ENCODE results near the gene VSTM5. TPM values are rescaled to one million over a fixed set of nuclear protein-coding genes. Genes with fewer than 3 reads are reported as not detected.

The VSTM5 gene
- total RNA-seq, 1 experiment from 2014 or later, result not detected

DNA sequence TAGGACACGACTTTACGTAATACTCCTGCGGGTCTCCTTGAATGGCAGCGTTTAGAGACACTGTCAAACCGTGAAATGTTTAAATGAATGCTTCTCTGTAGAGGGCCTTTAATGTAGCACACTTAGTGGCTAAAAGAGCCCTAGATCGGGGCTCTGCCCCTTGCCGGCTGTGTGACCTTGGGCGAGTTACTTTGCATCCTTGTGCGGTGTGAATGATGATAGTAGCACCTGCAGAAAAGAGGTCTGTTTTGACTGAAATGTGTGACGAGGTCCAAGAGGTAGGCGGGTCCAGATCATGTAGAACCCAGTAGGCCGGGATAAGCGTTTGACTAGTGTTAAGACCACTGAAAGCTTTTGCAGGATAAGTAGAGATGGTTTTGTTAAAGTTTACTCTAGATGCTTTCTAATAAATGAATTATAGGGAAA lies 65.5 kb downstream of the VSTM5 start:
- Histone ChIP-seq H3K27ac (ENCODE audit: low read depth, low read length, poor library complexity, severe bottlenecking) (peak overlapping the region; percentile 94), H3K36me3 (ENCODE audit: insufficient read depth, low read length, poor library complexity, severe bottlenecking) (peaks cover 26% of the 10 kb centered on the region), H3K4me1 (ENCODE audit: insufficient read depth, low read length, poor library complexity, severe bottlenecking) (peaks cover 20% of the 10 kb centered on the region), H3K9me3 (ENCODE audit: low read depth, low read length, poor library complexity, severe bottlenecking) (no peaks in the 10 kb centered on the region), H3K4me3 (ENCODE audit: low read depth, low read length, poor library complexity, severe bottlenecking) (peak overlapping the region; percentile 83), H3K27me3 (replicated peaks; ENCODE audit: insufficient read depth, low read depth, low read length, poor library complexity) (no peaks in the 10 kb centered on the region)
- intact Hi-C loops (cut with micrococcal nuclease; ENCODE audit: unreplicated experiment), result no loop called here
- no TSS peak for BruUV-seq (replicated peaks)
- TF ChIP-seq, protein P1, sequence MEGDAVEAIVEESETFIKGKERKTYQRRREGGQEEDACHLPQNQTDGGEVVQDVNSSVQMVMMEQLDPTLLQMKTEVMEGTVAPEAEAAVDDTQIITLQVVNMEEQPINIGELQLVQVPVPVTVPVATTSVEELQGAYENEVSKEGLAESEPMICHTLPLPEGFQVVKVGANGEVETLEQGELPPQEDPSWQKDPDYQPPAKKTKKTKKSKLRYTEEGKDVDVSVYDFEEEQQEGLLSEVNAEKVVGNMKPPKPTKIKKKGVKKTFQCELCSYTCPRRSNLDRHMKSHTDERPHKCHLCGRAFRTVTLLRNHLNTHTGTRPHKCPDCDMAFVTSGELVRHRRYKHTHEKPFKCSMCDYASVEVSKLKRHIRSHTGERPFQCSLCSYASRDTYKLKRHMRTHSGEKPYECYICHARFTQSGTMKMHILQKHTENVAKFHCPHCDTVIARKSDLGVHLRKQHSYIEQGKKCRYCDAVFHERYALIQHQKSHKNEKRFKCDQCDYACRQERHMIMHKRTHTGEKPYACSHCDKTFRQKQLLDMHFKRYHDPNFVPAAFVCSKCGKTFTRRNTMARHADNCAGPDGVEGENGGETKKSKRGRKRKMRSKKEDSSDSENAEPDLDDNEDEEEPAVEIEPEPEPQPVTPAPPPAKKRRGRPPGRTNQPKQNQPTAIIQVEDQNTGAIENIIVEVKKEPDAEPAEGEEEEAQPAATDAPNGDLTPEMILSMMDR (conservative IDR thresholded peaks at IDR 0.05; ENCODE audit: low read depth, low read length), result no peak
- TF ChIP-seq EZH2 (IDR thresholded peaks at IDR 0.05; ENCODE audit: borderline replicate concordance, low read depth, low read length, poor library complexity, severe bottlenecking), result no peak
- ChIA-PET CTCF (no interaction called here), POLR2A (ENCODE audit: low non-redundant PET) (no interaction called here)
- no peak for DNase-seq (ENCODE audit: low spot score)

DNA sequence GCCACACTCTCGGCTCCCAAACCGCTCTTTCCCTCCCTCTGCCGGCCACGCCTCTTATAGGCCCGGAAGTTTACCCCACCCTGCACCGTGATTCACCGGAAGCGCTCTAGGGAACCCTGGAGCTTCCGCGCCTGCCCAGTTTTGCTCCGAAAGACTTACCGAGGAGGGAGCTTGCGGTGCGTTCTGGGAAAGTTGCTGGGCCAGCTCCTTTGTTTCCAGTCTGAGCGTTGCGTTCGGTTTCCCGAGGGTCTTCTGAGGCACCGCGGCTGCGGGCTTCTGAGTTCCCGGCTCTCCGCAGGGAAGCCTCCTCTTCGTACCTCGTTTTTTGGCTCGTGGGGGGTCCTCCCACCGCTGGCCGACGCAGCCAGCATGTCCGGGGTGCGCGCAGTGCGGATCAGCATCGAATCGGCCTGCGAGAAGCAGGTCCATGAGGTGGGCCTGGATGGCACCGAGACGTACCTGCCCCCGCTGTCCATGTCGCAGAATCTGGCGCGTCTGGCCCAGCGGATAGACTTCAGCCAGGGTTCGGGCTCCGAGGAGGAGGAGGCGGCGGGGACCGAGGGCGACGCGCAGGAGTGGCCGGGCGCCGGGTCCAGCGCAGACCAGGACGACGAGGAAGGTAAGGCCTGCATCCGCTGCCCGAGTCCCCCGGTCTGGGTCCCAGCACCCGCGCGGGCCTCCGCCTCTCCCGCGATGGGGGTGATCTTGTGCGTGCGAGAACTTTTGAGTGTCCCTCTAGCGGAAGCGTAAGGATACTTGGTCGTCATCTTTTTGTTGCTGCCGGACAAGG lies 66.1 kb downstream of the VSTM5 start, which contains the start of gene MED17:
Gene MED17, plus strand, starts transcription at position 138 of the 790 bp plus-strand sequence. Its CDS starts 232 bp downstream, at position 370.
- peak; percentile 99 for DNase-seq (ENCODE audit: low spot score)
- ChIA-PET CTCF (interaction anchor here (0.7 to 1.2 kb wide), 3 partner anchors 13 to 719 kb away, joined by 3 to 9 read pairs (median 3); partner anchors contain the start of genes C11orf54 and TAF1D), POLR2A (ENCODE audit: low non-redundant PET) (interaction anchor here (0.6 to 1.0 kb wide), 8 partner anchors 12 to 1858 kb away, joined by 3 to 10 read pairs (median 3); partner anchors contain the start of genes C11orf54 and TAF1D)
- peaks cover 20% of the 10 kb centered on the region for H3K36me3 ChIP-seq (ENCODE audit: insufficient read depth, low read length, poor library complexity, severe bottlenecking)
- TF ChIP-seq, protein P1 (conservative IDR thresholded peaks at IDR 0.05; ENCODE audit: low read depth, low read length), result peak; percentile 53
- no peak for TF ChIP-seq EZH2 (IDR thresholded peaks at IDR 0.05; ENCODE audit: borderline replicate concordance, low read depth, low read length, poor library complexity, severe bottlenecking)
- H3K4me3 ChIP-seq (ENCODE audit: low read depth, low read length, poor library complexity, severe bottlenecking), result peak within 1 kb of the TSS; percentile 83
- no peaks in the 10 kb centered on the region for H3K27me3 ChIP-seq (replicated peaks; ENCODE audit: insufficient read depth, low read depth, low read length, poor library complexity)
- H3K9me3 ChIP-seq (ENCODE audit: low read depth, low read length, poor library complexity, severe bottlenecking), result no peaks in the 10 kb centered on the region
- BruUV-seq (replicated peaks), result no TSS peak
- intact Hi-C loops (cut with micrococcal nuclease; ENCODE audit: unreplicated experiment), result no loop called here
- peak within 1 kb of the TSS; percentile 94 for H3K27ac ChIP-seq (ENCODE audit: low read depth, low read length, poor library complexity, severe bottlenecking)
- H3K4me1 ChIP-seq (ENCODE audit: insufficient read depth, low read length, poor library complexity, severe bottlenecking), result peaks cover 20% of the 10 kb centered on the region

DNA sequence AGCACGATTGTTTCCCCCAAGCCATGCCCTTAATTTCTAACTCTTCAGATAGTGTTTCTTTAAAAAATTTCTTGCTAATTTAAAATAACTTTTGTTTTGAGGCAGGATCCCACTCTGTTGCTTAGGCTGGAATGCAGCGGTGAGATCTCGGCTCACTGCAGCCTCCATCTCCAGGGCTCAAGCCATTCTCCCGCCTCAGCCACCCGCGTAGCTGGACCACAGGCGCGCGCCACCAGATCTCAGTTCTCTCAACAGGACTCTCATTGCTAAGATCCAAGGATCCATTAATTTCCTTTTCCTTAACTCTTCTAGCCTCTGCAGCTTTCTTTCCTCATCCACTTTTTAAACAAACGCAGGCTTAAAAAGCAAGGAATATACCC lies 66.7 kb downstream of the VSTM5 start:
- intact Hi-C loops (cut with micrococcal nuclease; ENCODE audit: unreplicated experiment), result no loop called here
- H3K27ac ChIP-seq (ENCODE audit: low read depth, low read length, poor library complexity, severe bottlenecking), result peak overlapping the region; percentile 94
- peaks cover 14% of the 10 kb centered on the region for H3K36me3 ChIP-seq (ENCODE audit: insufficient read depth, low read length, poor library complexity, severe bottlenecking)
- DNase-seq (ENCODE audit: low spot score), result no peak
- H3K27me3 ChIP-seq (replicated peaks; ENCODE audit: insufficient read depth, low read depth, low read length, poor library complexity), result no peaks in the 10 kb centered on the region
- ChIA-PET POLR2A (ENCODE audit: low non-redundant PET) (interaction anchor here (0.6 to 1.0 kb wide), 7 partner anchors 12 to 1859 kb away, joined by 3 to 10 read pairs (median 3); partner anchors contain the start of genes C11orf54 and TAF1D), CTCF (interaction anchor here (0.7 to 1.2 kb wide), 3 partner anchors 13 to 720 kb away, joined by 3 to 9 read pairs (median 3); partner anchors contain the start of genes C11orf54 and TAF1D)
- BruUV-seq (replicated peaks), result TSS peak; percentile 87
- TF ChIP-seq, protein P1 (conservative IDR thresholded peaks at IDR 0.05; ENCODE audit: low read depth, low read length), result no peak
- no peak for TF ChIP-seq EZH2 (IDR thresholded peaks at IDR 0.05; ENCODE audit: borderline replicate concordance, low read depth, low read length, poor library complexity, severe bottlenecking)
- peak overlapping the region; percentile 83 for H3K4me3 ChIP-seq (ENCODE audit: low read depth, low read length, poor library complexity, severe bottlenecking)
- H3K9me3 ChIP-seq (ENCODE audit: low read depth, low read length, poor library complexity, severe bottlenecking), result no peaks in the 10 kb centered on the region
- peaks cover 20% of the 10 kb centered on the region for H3K4me1 ChIP-seq (ENCODE audit: insufficient read depth, low read length, poor library complexity, severe bottlenecking)
